ENCODE results near the gene CYP1A2. TPM values are rescaled to one million over a fixed set of nuclear protein-coding genes. Genes with fewer than 3 reads are reported as not detected.

Gene CYP1A2
- total and polyA plus RNA-seq, 2 of the 13 experiments (the other 11 are each of a cell fraction or from before 2014, with no cell fraction given): 0.07 TPM; not detected in 1

DNA sequence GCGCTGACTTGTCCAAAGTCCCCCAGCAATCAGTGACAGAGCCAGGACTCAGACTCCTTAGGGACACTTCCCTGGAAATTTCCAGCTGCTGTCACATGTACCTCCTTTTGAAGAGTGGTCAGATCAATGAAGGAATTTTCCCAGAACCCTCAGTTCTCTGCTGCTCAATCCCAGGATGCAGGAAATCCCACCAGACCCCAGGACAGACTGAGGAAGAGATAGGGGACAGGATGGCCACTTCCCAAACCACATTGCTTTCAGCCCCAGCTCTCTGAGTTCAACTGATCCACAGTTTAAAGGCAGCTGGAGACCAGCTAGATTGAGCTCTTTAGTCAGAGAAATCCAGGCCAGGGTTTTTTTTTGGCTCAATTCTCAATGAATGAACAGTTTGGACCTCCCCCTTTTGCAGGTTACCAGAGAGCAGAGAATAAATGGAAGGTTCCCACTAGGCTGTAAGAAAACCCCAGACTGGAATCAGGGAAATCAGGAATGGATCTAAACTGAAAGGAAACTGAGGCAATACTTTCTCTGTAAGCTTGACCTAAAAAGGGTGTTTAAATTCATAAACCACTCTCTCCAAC is 24.8 kb upstream of the CYP1A2 start (continued):
- TF ChIP-seq, protein P1, sequence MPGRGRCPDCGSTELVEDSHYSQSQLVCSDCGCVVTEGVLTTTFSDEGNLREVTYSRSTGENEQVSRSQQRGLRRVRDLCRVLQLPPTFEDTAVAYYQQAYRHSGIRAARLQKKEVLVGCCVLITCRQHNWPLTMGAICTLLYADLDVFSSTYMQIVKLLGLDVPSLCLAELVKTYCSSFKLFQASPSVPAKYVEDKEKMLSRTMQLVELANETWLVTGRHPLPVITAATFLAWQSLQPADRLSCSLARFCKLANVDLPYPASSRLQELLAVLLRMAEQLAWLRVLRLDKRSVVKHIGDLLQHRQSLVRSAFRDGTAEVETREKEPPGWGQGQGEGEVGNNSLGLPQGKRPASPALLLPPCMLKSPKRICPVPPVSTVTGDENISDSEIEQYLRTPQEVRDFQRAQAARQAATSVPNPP (CRISPR knock-in tag; IDR thresholded peaks at IDR 0.05): no peak
- TF ChIP-seq MIXL1 (CRISPR knock-in tag; IDR thresholded peaks at IDR 0.05): no peak
- TF ChIP-seq SOX6 (IDR thresholded peaks at IDR 0.05): no peak
- TF ChIP-seq SOX6 (CRISPR knock-in tag; IDR thresholded peaks at IDR 0.05): 0 out of 2 replicates have a peak, but pooled peaks have one; percentile 6
- TF ChIP-seq, protein P2, sequence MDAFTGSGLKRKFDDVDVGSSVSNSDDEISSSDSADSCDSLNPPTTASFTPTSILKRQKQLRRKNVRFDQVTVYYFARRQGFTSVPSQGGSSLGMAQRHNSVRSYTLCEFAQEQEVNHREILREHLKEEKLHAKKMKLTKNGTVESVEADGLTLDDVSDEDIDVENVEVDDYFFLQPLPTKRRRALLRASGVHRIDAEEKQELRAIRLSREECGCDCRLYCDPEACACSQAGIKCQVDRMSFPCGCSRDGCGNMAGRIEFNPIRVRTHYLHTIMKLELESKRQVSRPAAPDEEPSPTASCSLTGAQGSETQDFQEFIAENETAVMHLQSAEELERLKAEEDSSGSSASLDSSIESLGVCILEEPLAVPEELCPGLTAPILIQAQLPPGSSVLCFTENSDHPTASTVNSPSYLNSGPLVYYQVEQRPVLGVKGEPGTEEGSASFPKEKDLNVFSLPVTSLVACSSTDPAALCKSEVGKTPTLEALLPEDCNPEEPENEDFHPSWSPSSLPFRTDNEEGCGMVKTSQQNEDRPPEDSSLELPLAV (CRISPR knock-in tag; conservative IDR thresholded peaks at IDR 0.05; ENCODE audit: low read depth): no peak
- TF ChIP-seq HNF4A (CRISPR knock-in tag; IDR thresholded peaks at IDR 0.05): peak; percentile 49
- TF ChIP-seq ZNF552 (CRISPR knock-in tag; IDR thresholded peaks at IDR 0.05; ENCODE audit: borderline replicate concordance): no peak
- no peak for TF ChIP-seq ZFP37 (CRISPR knock-in tag; IDR thresholded peaks at IDR 0.05; ENCODE audit: borderline replicate concordance)
- TF ChIP-seq, protein P3, sequence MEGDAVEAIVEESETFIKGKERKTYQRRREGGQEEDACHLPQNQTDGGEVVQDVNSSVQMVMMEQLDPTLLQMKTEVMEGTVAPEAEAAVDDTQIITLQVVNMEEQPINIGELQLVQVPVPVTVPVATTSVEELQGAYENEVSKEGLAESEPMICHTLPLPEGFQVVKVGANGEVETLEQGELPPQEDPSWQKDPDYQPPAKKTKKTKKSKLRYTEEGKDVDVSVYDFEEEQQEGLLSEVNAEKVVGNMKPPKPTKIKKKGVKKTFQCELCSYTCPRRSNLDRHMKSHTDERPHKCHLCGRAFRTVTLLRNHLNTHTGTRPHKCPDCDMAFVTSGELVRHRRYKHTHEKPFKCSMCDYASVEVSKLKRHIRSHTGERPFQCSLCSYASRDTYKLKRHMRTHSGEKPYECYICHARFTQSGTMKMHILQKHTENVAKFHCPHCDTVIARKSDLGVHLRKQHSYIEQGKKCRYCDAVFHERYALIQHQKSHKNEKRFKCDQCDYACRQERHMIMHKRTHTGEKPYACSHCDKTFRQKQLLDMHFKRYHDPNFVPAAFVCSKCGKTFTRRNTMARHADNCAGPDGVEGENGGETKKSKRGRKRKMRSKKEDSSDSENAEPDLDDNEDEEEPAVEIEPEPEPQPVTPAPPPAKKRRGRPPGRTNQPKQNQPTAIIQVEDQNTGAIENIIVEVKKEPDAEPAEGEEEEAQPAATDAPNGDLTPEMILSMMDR (CRISPR knock-in tag; IDR thresholded peaks at IDR 0.05): no peak
- TF ChIP-seq PAX8 (CRISPR knock-in tag; IDR thresholded peaks at IDR 0.05; ENCODE audit: borderline replicate concordance): no peak
- TF ChIP-seq TP53 (CRISPR knock-in tag; conservative IDR thresholded peaks at IDR 0.05): no peak
- TF ChIP-seq, protein P4, sequence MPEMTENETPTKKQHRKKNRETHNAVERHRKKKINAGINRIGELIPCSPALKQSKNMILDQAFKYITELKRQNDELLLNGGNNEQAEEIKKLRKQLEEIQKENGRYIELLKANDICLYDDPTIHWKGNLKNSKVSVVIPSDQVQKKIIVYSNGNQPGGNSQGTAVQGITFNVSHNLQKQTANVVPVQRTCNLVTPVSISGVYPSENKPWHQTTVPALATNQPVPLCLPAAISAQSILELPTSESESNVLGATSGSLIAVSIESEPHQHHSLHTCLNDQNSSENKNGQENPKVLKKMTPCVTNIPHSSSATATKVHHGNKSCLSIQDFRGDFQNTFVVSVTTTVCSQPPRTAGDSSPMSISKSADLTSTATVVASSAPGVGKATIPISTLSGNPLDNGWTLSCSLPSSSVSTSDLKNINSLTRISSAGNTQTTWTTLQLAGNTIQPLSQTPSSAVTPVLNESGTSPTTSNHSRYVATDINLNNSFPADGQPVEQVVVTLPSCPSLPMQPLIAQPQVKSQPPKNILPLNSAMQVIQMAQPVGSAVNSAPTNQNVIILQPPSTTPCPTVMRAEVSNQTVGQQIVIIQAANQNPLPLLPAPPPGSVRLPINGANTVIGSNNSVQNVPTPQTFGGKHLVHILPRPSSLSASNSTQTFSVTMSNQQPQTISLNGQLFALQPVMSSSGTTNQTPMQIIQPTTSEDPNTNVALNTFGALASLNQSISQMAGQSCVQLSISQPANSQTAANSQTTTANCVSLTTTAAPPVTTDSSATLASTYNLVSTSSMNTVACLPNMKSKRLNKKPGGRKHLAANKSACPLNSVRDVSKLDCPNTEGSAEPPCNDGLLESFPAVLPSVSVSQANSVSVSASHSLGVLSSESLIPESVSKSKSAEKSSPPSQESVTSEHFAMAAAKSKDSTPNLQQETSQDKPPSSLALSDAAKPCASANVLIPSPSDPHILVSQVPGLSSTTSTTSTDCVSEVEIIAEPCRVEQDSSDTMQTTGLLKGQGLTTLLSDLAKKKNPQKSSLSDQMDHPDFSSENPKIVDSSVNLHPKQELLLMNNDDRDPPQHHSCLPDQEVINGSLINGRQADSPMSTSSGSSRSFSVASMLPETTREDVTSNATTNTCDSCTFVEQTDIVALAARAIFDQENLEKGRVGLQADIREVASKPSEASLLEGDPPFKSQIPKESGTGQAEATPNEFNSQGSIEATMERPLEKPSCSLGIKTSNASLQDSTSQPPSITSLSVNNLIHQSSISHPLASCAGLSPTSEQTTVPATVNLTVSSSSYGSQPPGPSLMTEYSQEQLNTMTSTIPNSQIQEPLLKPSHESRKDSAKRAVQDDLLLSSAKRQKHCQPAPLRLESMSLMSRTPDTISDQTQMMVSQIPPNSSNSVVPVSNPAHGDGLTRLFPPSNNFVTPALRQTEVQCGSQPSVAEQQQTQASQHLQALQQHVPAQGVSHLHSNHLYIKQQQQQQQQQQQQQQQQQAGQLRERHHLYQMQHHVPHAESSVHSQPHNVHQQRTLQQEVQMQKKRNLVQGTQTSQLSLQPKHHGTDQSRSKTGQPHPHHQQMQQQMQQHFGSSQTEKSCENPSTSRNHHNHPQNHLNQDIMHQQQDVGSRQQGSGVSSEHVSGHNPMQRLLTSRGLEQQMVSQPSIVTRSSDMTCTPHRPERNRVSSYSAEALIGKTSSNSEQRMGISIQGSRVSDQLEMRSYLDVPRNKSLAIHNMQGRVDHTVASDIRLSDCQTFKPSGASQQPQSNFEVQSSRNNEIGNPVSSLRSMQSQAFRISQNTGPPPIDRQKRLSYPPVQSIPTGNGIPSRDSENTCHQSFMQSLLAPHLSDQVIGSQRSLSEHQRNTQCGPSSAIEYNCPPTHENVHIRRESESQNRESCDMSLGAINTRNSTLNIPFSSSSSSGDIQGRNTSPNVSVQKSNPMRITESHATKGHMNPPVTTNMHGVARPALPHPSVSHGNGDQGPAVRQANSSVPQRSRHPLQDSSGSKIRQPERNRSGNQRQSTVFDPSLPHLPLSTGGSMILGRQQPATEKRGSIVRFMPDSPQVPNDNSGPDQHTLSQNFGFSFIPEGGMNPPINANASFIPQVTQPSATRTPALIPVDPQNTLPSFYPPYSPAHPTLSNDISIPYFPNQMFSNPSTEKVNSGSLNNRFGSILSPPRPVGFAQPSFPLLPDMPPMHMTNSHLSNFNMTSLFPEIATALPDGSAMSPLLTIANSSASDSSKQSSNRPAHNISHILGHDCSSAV (CRISPR knock-in tag; IDR thresholded peaks at IDR 0.05; ENCODE audit: borderline replicate concordance): no peak
- no peak for TF ChIP-seq TARDBP (CRISPR knock-in tag; IDR thresholded peaks at IDR 0.05)
- TF ChIP-seq MZF1 (CRISPR knock-in tag; IDR thresholded peaks at IDR 0.05; ENCODE audit: borderline replicate concordance): no peak
- TF ChIP-seq ZNF468 (CRISPR knock-in tag; IDR thresholded peaks at IDR 0.05): no peak
- TF ChIP-seq, protein P5, sequence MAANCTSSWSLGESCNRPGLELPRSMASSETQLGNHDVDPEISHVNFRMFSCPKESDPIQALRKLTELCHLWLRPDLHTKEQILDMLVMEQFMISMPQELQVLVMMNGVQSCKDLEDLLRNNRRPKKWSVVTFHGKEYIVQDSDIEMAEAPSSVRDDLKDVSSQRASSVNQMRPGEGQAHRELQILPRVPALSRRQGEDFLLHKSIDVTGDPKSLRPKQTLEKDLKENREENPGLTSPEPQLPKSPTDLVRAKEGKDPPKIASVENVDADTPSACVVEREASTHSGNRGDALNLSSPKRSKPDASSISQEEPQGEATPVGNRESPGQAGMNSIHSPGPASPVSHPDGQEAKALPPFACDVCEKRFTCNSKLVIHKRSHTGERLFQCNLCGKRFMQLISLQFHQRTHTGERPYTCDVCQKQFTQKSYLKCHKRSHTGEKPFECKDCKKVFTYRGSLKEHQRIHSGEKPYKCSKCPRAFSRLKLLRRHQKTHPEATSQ (CRISPR knock-in tag; IDR thresholded peaks at IDR 0.05; ENCODE audit: borderline replicate concordance): no peak
